Small intestine (tissue), 7 donors: Measurements from ENCODE around the gene MRPL18. TPM values are rescaled to one million over a fixed set of nuclear protein-coding genes. Genes with fewer than 3 reads are reported as not detected.

Source experiments
- DNase-seq, 2 donors: peaks; one replicate each; pipeline versions ENCODE4 v3.0.0 to v3.0.0-alpha.2; 2013
- FAIRE-seq: peaks from 2 replicates; lab custom pipeline; 2012; peaks lifted over from hg19 to GRCh38; lab: Jason Lieb, UNC
- H3K27ac ChIP-seq, 3 donors: one replicate each; pipeline ENCODE4 v1.5.1; 2013; ENCODE audit warnings: low read length in 2 of 3, mild to moderate bottlenecking in 2 of 3, control low read depth in 1 of 3, inconsistent platforms in 1 of 3, low read depth in 1 of 3, moderate library complexity in 1 of 3
- H3K27me3 ChIP-seq, 3 donors: one replicate each; pipeline ENCODE4 v1.6.1; 2013; ENCODE audit warnings: low read length in 3 of 3, inconsistent platforms in 1 of 3; ENCODE audit not compliant: control insufficient read depth in 3 of 3, insufficient read depth in 3 of 3
- H3K36me3 ChIP-seq, 3 donors: one replicate each; pipeline ENCODE4 v1.6.1; 2013; ENCODE audit warnings: low read length in 3 of 3, inconsistent platforms in 1 of 3, low read depth in 1 of 3, mild to moderate bottlenecking in 1 of 3, moderate library complexity in 1 of 3; ENCODE audit not compliant: control insufficient read depth in 3 of 3, insufficient read depth in 2 of 3
- H3K4me1 ChIP-seq, 3 donors: one replicate each; pipeline ENCODE4 v1.6.1; 2013; ENCODE audit warnings: low read length in 2 of 3, inconsistent platforms in 1 of 3, low read depth in 1 of 3, mild to moderate bottlenecking in 1 of 3, moderate library complexity in 1 of 3; ENCODE audit not compliant: control insufficient read depth in 3 of 3, insufficient read depth in 2 of 3
- H3K4me3 ChIP-seq, 3 donors: one replicate each; pipeline ENCODE4 v1.5.1; 2013; ENCODE audit warnings: low read length in 3 of 3, control low read depth in 1 of 3, inconsistent platforms in 1 of 3, low read depth in 1 of 3, mild to moderate bottlenecking in 1 of 3, moderate library complexity in 1 of 3
- H3K9me3 ChIP-seq, 2 donors: one replicate each; pipeline ENCODE4 v1.6.1; 2013; ENCODE audit warnings: low read depth in 1 of 2, low read length in 1 of 2; ENCODE audit not compliant: control insufficient read depth in 2 of 2, insufficient read depth in 1 of 2
- WGBS, 3 donors: extraction: QIAGEN DNeasy Blood & Tissue Kit; methylation state at CpG; one replicate each; pipeline ENCODE4 v1.1.7; 2013; 5-methylcytosine and 5-hydroxymethylcytosine counted together
- polyA plus RNA-seq, 4 donors: library from polyadenylated mRNA; stranded (reverse) in 3 of 4; unstranded in 1 of 4; fragments of 200-250 nt in 3 of 4; fragments of 120-200 nt in 1 of 4; gene quantifications; one replicate each; pipeline versions ENCODE4 v1.2.1 to v1.2.3, GENCODE V29; 2013
- donor health status: healthy with polysubstance abuse.
- donor health status: control.
- donor health status: control.
- donor health status: Bipolar disorder and iron deficiency.
- donor health status: healthy.

The MRPL18 gene
- polyA plus RNA-seq, 4 donors, result 74.8 to 83.3 (median 78.0) TPM

DNA sequence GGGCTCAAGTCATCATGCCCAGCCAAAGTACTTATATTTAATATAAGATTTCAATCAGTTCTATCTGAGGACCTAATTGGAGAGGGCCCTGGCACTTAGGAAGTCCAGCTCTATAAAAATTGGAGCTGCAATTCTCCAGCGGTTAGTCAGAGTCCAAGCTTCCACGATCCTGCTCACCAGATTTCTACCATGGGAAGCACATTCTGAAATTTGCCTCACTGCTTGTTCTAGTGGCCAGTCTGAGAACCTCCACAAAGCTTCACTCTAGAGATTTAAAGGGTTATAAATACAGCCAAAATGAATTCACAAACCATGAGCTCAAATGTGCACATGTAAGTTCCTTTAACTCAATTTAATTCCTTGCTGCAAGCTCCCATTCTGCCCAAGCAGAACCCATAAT lies 43.3 kb downstream of the MRPL18 start:
- H3K36me3 ChIP-seq, result no peaks in the 10 kb centered on the region
- no peak for DNase-seq
- no peaks in the 10 kb centered on the region for H3K27me3 ChIP-seq
- no peak overlapping the region for H3K4me3 ChIP-seq
- H3K4me1 ChIP-seq, result peaks cover 0 to 2% (median 0%) of the 10 kb centered on the region in 3 donors
- no peaks in the 10 kb centered on the region for H3K9me3 ChIP-seq
- H3K27ac ChIP-seq, result no peak overlapping the region
- WGBS, 3 donors, result 78 to 84% (median 81%) methylated on average over 2 of the region's 2 CpGs
- FAIRE-seq, result no peak

DNA sequence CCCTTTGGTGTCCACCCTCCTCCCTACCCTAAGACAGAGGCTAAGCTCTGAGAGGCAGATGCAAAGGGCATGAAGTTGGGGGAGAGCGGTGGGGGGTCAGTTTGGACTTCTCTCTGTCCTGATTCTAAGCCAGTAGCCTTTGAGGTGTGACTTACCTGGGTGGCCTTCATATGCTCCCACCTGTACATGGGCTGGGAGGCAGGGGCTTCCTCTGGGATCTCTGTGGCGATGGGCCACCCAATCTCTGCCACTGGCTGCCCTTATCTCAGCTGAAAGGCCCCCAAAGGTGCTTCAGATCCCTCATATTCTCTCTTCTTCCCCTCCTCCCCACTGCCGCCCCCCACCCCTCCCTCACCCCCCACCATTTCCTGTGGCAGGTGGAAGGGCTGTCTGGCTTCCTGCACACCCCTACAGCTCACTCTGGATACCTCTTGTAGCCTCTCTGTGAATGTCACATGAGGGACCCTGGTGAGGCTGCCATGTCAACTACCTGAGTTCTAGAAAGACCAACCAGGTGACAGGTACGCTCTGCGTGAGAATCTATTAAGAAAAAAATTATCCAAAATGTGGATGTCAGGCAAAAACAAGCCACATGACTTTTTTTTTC lies 43.8 kb downstream of the MRPL18 start:
- DNase-seq (no peak), FAIRE-seq (no peak)
- Histone ChIP-seq H3K9me3 (no peaks in the 10 kb centered on the region), H3K27me3 (no peaks in the 10 kb centered on the region), H3K4me3 (no peak overlapping the region), H3K36me3 (no peaks in the 10 kb centered on the region), H3K4me1 (peaks cover 0 to 2% (median 0%) of the 10 kb centered on the region in 3 donors), H3K27ac (no peak overlapping the region)
- 88 to 96% (median 91%) methylated on average over 4 to 5 of the region's 5 CpGs for WGBS, 3 donors

DNA sequence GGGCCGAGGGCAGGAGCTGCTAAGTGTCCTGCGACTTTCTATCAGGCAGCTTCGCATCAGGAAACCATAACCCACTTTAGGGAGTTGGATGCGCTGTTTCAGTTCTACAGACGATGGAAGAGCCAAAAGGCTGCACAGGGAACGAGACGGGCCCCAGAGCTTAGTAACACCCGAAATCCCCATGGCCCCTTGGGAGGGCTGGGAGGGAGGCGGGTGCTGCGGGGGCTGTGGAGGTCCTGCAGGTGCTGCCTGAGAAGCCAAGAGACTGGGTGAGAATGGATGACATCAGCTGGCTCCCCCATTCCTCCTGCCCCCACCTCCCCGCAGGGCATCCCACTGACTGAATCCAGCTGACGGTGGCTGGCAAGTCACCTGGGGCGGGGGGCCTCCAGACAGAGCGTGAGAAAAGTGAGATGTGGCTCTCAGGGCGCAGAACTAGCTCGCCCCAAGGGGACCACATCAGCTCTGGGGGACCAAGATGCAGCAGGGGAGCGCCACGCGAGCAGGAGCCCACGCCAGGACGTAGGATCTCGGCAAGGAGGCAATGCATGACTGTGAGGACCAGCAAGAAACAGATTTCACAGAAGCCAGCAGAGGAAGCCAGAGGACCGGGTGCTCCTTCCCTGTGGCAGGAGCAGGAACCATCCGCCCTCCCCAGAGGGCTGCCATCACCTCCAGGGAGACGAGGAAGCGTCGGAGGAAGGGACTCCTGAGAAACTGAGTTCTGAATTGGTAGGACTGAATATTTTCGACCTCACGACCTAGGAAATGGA lies 46.6 kb downstream of the MRPL18 start:
- no peak for FAIRE-seq
- Histone ChIP-seq H3K27ac (no peak overlapping the region), H3K4me1 (no peaks in the 10 kb centered on the region), H3K9me3 (no peaks in the 10 kb centered on the region), H3K27me3 (no peaks in the 10 kb centered on the region), H3K4me3 (no peak overlapping the region), H3K36me3 (no peaks in the 10 kb centered on the region)
- no peak for DNase-seq
- 86 to 91% (median 87%) methylated on average over 29 of the region's 29 CpGs for WGBS, 3 donors

DNA sequence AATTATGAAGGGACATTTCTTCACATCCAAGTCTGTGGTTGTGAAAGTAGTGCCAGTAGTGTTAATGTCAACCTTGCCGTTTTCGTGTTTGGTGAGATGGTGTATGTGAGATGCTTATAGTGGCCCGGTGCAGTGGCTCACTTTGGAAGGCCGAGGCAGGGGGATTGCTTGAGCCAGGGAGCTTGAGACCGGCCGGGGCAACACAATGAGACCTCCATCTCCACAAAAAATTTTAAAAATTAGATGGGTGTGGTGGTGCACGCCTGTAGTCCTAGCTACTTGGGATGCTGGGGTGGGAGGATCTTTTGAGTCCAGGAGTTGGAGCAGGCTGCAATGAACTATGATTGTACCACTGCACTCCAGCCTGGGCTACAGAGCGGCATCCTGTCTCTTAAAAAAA lies 47.2 kb downstream of the MRPL18 start:
- H3K4me3 ChIP-seq, result no peak overlapping the region
- 79 to 88% (median 81%) methylated on average over 8 of the region's 8 CpGs for WGBS, 3 donors
- H3K4me1 ChIP-seq, result no peaks in the 10 kb centered on the region
- H3K27me3 ChIP-seq, result no peaks in the 10 kb centered on the region
- H3K27ac ChIP-seq, result no peak overlapping the region
- H3K9me3 ChIP-seq, result no peaks in the 10 kb centered on the region
- no peaks in the 10 kb centered on the region for H3K36me3 ChIP-seq
- DNase-seq (no peak), FAIRE-seq (no peak)

DNA sequence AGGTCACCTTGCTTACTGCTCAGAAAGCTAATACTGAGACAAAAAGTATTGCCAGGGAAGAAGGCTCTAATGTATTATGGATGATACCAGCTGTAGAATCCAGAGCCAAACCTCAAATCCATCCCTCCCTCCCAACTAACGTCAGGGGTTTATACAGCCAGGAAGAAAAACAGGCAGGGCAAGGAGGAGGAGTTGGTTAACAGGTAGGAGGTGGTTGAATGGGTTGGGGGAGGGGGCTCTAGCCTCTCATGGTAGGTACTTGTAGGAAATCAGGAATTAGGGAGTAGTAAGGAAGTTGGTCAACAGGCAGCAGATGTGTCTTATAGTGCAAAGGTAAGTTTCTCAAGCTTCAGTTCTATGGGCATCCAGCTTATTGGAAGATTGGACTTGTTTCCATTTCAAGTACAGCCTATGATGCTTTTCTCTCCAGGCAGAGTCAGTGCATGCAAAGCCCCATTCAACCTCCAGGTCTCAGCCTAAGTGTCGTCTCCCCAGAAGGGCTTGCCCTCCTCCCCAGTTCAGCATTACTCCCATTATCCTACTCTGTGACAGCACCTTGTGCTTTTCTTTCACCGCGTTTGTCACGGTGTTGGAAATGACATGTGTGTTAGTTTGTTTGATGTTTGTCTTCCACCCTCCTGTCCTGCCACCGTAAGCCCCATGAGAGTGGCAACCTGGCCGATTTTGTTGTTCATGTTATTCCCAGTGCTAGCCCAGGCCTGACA lies 47.9 kb downstream of the MRPL18 start:
- no peaks in the 10 kb centered on the region for H3K9me3 ChIP-seq
- H3K27ac ChIP-seq, result no peak overlapping the region
- no peak overlapping the region for H3K4me3 ChIP-seq
- H3K27me3 ChIP-seq, result no peaks in the 10 kb centered on the region
- no peaks in the 10 kb centered on the region for H3K36me3 ChIP-seq
- no peaks in the 10 kb centered on the region for H3K4me1 ChIP-seq
- FAIRE-seq (no peak), DNase-seq (no peak)
- WGBS, 3 donors, result 75 to 85% (median 84%) methylated on average over 7 of the region's 7 CpGs

DNA sequence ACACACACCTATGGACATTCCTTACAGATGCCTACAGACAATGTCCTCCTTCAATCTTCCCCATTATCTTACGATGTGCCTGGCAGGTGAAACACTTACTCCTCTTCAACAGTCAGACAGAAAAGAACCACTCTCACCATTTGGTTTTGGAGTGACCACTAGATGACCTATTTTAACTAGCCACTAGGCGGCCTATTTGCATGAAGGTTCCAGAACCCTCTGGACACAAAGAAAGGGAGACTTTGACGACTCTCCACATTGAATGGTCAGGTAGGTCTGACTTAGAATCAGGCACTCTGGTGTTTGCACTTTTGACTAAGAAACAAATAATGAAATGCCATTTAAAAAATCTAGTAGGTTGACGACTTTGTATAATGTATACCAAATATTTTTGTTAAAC lies 51.8 kb downstream of the MRPL18 start:
- H3K27ac ChIP-seq, result no peak overlapping the region
- H3K4me3 ChIP-seq, result no peak overlapping the region
- H3K36me3 ChIP-seq, result no peaks in the 10 kb centered on the region
- no peaks in the 10 kb centered on the region for H3K9me3 ChIP-seq
- H3K27me3 ChIP-seq, result no peaks in the 10 kb centered on the region
- FAIRE-seq, result no peak
- WGBS, 3 donors, result 69 to 72% (median 70%) methylated on average over 4 of the region's 4 CpGs
- no peak for DNase-seq
- no peaks in the 10 kb centered on the region for H3K4me1 ChIP-seq

DNA sequence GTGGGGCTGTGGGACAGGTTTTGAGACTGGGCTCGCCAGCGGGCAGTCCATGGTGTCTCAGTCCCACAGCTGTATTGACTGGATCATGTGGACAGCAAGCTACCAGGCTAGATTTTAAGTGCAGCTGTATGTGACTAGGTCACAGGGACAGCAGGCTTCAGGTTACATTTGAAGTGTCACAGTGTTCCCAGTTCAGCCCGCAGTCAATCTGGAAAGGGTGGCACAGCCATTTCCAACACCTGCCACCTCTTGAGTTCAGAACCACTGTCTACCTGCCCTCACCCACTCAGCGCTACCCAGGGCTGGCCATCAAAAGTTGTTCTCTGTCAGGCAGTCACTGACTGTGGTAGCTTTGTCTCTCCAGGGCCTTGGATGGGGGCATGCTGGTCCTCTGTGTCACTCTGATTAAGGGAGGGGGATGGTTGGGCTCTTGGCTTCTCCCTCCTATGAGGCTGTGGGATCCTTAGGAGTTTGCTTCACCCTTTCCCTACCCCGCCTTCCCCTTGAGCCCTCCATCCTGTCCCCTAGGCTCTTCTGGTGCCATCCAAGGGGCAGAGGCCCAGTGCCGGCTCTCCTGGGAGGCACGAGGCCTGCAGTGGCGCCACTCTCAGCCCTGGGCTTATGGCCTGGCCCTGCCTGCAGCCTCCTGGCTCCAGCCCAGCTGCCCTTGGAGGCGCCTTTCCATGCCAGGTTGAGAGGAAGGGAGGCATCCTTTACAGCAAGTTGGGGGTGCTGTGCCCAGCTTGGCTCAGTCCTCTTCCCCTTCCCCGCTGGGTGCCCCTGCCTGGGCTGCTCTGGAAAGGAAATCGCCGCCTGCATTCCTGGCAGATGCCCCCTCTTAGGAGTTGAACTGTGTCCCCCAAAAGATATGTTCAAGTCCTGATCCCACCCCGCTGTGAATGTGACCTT lies 54.7 kb downstream of the MRPL18 start:
- H3K36me3 ChIP-seq, result no peaks in the 10 kb centered on the region
- H3K4me3 ChIP-seq, result no peak overlapping the region
- no peaks in the 10 kb centered on the region for H3K27me3 ChIP-seq
- peaks cover 0 to 7% of the 10 kb centered on the region in 2 donors for H3K9me3 ChIP-seq
- H3K27ac ChIP-seq, result no peak overlapping the region
- no peak for DNase-seq
- no peak for FAIRE-seq
- no peaks in the 10 kb centered on the region for H3K4me1 ChIP-seq
- WGBS, 3 donors, result 79 to 88% (median 87%) methylated on average over 13 of the region's 13 CpGs
